ENCODE data around the gene GFRA3.
"Not testable (repeated sequence)": the region's sequence is repeated elsewhere in the genome, so short reads cannot be mapped to it uniquely, and the experiment has no call there.

Gene GFRA3, protein sequence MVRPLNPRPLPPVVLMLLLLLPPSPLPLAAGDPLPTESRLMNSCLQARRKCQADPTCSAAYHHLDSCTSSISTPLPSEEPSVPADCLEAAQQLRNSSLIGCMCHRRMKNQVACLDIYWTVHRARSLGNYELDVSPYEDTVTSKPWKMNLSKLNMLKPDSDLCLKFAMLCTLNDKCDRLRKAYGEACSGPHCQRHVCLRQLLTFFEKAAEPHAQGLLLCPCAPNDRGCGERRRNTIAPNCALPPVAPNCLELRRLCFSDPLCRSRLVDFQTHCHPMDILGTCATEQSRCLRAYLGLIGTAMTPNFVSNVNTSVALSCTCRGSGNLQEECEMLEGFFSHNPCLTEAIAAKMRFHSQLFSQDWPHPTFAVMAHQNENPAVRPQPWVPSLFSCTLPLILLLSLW

DNA sequence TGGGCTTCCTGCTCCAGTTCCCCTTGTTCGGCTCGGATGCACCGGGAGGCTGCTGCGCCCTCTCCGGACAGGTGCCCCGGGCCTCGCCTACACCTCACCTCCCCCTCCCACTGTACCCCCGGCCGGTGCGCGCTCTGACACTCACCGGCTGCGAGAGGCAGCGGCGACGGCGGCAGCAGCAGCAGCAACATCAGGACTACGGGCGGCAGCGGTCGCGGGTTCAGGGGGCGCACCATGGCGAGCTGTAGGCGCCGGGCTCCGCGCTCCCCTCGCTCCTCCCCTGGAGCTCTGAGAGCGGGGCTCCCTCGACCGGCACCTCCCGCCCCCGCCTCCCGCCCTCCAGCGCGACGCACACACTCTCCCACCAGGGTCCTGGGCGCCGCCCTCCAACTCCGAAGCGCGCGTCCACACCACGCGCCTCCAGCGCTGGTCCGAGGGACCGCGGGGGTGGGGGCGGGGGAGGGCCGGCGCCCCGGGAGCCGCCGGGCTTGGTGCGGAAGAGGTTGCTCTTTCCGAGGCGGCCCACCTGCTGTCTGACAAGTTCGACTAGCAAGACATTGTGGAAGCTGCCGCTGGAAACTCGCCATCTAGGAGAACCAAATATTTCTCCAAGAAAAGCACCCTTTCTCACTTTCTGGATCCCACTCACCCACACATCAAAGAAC lies at the start of gene GFRA3:
TSS of gene GFRA3 (minus strand) at position 433 of the 665 bp plus-strand sequence. CDS start at position 236, 197 bp downstream.
- DNase-seq = peak; percentile 15

DNA sequence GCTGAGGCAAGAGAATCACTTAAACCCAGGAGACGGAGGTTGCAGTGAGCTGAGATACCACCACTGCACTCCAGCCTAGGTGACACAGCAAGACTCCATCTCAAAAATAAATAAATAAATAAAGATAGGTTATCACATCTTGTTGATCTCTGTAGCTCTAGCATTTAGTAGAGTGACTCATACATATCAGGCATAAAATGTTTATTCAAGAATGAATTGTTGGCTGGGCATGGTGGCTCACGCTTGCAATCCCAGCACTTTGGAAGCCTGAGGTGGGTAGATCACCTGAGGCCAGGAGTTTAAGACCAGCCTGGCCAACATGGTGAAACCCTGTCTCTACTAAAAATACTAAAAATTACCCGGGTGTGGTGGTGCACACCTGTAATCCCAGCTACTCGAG lies 43.8 kb upstream of the GFRA3 start:
- not testable (repeated sequence) for DNase-seq

DNA sequence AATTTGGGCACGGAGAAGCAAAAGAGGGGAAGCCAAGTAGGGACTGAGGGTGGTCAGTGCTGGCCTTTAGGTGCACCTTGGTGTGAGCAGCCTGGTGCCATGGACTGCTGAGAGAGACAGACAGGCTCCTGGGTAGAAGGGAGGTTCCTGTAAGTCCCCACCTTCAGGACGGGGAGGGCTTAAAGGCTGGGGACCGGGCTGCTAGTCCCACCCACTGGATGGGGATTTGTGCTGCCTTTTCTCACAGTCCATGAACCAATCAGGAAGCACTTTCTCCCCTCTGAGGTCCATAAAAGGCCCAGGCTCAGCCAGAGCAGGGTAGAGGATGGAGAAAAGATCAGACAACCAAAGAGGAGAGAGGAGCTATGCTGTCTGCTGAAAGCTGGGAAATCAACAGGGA lies 41.9 kb upstream of the GFRA3 start:
- DNase-seq = no peak

- no peak for DNase-seq
Measured at GRCh38 chr5:138315751-138316278, 41.4 kb upstream of the GFRA3 start.

GRCh38 chr5:138305797-138306196 lies 31.4 kb upstream of the GFRA3 start:
- peak; percentile 12 for DNase-seq

GRCh38 chr5:138303372-138303771 lies 29.0 kb upstream of the GFRA3 start:
- no peak for DNase-seq

GRCh38 chr5:138289296-138289695 lies 14.9 kb upstream of the GFRA3 start:
- DNase-seq = no peak

DNA sequence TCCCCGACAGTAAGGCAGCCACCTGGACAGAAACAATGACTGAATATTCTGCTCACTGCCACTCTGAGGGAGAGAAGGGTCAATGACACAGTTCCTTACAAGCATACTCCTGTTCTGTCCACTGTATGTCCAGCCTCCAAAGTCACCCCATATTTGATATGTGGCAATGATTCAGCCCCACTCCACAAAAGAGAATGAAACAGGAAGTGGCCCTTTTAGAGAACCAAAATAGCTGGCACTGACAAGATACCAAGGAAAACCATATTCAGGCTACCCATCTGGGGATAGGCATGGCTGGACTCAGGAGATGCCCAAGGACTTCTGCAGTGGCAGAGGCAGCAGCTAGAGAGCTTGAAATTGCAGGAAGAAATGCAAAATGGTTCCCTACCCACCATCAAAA lies 12.8 kb upstream of the GFRA3 start:
- no peak for DNase-seq

DNA sequence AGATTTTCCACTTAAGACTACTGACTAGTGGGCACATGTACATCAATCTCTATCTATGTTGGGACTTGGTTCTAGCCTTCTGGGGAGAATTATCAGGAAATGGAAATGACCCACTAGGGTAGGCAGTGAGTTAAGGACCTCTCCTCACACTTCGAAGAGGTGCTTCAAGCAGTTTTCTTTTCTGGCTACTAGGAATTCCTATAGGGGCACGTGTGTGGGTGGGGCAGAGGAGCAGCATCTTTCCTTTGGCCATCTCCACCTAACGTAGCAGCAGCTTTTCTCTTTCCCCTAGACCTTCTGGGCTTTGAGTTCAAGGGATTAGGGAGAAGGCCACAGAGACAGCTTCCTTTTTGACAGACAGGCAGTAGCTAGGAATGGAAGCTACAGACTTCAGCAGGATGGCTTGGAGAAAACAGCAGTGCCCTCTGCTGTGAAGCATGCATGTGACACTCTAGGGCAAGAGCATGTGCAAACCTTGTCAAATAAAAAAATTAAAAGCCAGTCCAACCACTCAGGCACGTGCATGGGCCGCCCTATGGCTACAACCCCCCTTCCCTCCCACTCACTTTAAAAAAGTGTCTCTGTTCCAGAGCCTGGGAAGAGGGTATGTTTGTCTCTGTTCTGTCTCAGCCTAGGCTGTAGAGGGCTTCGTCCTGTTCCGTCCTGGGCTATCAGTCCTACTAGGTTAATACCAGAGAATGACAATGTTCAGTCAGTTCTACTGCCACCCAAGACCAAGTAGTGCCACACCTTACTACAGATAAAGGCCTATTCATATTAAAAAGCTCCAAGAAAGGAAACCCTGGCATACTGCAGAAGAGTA lies 8.7 kb upstream of the GFRA3 start:
- DNase-seq = no peak

GRCh38 chr5:138280915-138281314 lies 6.5 kb upstream of the GFRA3 start:
- no peak for DNase-seq

GRCh38 chr5:138276402-138277054 lies 2.1 kb upstream of the GFRA3 start:
- DNase-seq = no peak

- DNase-seq = no peak
Measured at GRCh38 chr5:138275895-138276294, 1.5 kb upstream of the GFRA3 start.

DNA sequence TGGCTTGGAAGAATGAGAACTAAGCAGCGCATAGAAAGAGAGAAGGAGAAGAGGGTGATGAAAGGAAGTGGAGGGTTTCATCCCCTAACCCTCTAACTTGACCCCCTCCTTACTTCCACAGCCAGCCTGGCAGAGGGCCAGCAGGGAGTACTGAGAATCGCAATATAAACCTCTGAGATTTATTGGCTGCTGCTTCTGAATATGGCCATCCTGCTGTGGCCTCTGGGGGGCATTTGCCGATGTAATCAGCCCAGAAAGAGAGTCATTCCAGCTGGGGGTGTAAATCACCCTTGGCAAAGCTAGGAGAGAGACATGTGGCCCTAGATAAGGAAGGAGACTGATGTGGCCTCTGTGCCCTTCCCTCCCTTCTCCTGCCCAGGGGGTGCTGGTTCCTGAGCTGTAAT lies 960 bp upstream of the GFRA3 start:
- DNase-seq = no peak

- DNase-seq = no peak
Measured at GRCh38 chr5:138273834-138274188, 610 bp downstream of the GFRA3 start.

DNA sequence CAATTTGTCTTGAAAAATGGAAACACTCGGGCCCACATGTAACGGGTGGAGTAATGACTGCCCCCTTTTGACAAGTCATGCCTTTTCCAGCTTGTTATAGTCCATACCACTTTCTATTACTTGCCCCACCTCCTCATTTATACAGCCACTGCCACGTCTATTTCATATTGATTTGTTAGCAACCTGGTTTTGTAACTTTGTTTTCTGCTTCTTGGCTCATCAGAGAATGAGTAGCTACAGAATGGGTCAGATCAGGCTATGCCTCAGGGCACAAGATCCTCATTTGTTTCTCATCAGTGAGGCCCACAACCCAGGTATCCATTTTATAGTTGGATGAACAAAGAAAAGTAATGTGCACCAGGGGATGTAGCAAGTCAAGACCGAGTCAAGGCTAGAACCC lies 1.7 kb downstream of the GFRA3 start:
- DNase-seq = no peak

GRCh38 chr5:138271281-138271680 lies 3.1 kb downstream of the GFRA3 start:
- DNase-seq = no peak

DNA sequence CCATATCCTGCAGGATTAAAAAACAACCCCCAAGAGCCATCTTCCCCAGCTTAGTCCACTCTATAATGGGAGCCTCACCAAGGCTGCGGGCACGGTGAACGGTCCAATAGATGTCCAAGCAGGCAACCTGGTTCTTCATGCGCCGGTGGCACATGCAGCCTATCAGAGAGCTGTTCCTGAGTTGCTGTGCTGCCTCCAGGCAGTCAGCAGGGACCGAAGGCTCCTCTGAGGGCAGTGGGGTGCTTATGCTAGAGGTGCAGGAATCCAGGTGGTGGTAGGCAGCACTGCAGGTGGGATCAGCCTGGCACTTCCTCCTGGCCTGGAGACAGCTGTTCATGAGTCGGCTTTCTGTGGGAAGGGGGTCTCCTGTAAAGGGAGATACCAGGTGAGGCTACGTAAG lies 10.2 kb downstream of the GFRA3 start:
- no peak for DNase-seq

GRCh38 chr5:138263581-138263980 lies 10.8 kb downstream of the GFRA3 start:
- DNase-seq = no peak

DNA sequence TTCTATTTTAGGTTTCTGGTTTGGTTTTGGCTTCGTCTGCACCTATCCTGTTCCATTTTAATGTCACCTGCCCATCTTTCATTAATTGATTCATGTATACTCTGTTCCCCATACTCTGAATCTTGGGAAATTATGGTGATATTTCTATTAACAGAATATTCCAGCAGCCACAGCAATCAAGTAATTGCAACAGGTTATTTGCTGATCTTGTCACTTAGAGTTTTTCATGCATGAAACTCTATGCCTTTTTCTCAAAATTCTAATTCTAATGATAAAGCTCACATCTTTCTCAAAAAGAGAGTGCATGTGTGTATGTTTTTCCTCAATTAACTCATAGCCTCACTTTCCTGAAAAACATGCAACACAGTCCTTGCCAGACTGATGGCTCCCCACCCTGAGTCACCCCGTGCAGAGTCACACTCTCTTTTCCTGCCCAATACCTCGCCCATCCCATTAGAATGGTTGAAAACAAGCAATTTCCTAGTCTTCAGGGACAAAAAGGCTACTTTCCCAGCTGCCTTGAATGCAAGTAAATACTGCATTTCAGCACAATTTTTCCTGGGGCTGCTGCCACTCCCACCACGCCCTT lies 15.6 kb downstream of the GFRA3 start:
- DNase-seq = no peak

GRCh38 chr5:138257583-138257982 lies 16.8 kb downstream of the GFRA3 start:
- no peak for DNase-seq

- no peak for DNase-seq
Measured at GRCh38 chr5:138252944-138253343, 21.5 kb downstream of the GFRA3 start.

- DNase-seq = not testable (repeated sequence)
Measured at GRCh38 chr5:138247800-138248199, 26.6 kb downstream of the GFRA3 start.
